HepG2 (cell line): ENCODE data around the gene ERF. TPM values are rescaled to one million over a fixed set of nuclear protein-coding genes. Genes with fewer than 3 reads are reported as not detected.

Experiments used
- CHCHD3 ChIP-seq: sonication (generic); formaldehyde crosslinking; IDR thresholded peaks from 2 replicates; pipeline ENCODE4 v1.8.0; 2022; ENCODE audit warnings: mild to moderate bottlenecking, missing genetic modification reagents, moderate library complexity
- JUND ChIP-seq: sonication (generic); formaldehyde crosslinking; IDR thresholded peaks from 2 replicates; pipeline ENCODE4 v1.8.0; 2022; ENCODE audit warnings: mild to moderate bottlenecking, missing genetic modification reagents
- KDM5A ChIP-seq: fragments of 200-600 bp; sonication (generic); IDR thresholded peaks from 2 replicates; pipeline ENCODE4 v1.7.0; 2018; ENCODE audit warnings: antibody characterized with exemption, mild to moderate bottlenecking, low read length, borderline replicate concordance
- MIER3 ChIP-seq: IDR thresholded peaks from 2 replicates; pipeline ENCODE4 v1.6.1; 2016; ENCODE audit warnings: missing compliant biosample characterization, borderline replicate concordance
- PAWR ChIP-seq: sonication (generic); formaldehyde crosslinking; IDR thresholded peaks from 2 replicates; pipeline ENCODE4 v1.4.0; 2020; ENCODE audit warnings: missing genetic modification reagents, mild to moderate bottlenecking, borderline replicate concordance
- PTBP1 ChIP-seq: fragments of 200-400 bp; formaldehyde crosslinking; IDR thresholded peaks from 2 replicates; pipeline ENCODE4 v1.6.1; 2018; ENCODE audit warnings: low read length, low read depth; ENCODE audit not compliant: poor library complexity, severe bottlenecking
- RELA ChIP-seq: sonication (generic); formaldehyde crosslinking; IDR thresholded peaks from 2 replicates; pipeline ENCODE4 v1.4.0; 2020; ENCODE audit warnings: missing genetic modification reagents
- SRSF1 ChIP-seq: fragments of 200-400 bp; formaldehyde crosslinking; optimal IDR thresholded peaks from 2 replicates; pipeline ENCODE3; 2017; ENCODE audit warnings: mild to moderate bottlenecking, low read depth, low read length, moderate library complexity
- ZNF34 ChIP-seq: sonication (generic); formaldehyde crosslinking; IDR thresholded peaks from 2 replicates; pipeline ENCODE4 v1.4.0; 2020; ENCODE audit warnings: mild to moderate bottlenecking, missing genetic modification reagents, borderline replicate concordance
- ZNF589 ChIP-seq: sonication (generic); formaldehyde crosslinking; conservative IDR thresholded peaks from 2 replicates; pipeline ENCODE4 v1.8.0; 2022; ENCODE audit warnings: mild to moderate bottlenecking, moderate library complexity, missing genetic modification reagents
- ZNF672 ChIP-seq: sonication (generic); formaldehyde crosslinking; IDR thresholded peaks from 2 replicates; pipeline ENCODE4 v1.8.1; 2022; ENCODE audit warnings: missing genetic modification reagents
- ZNF713 ChIP-seq: sonication (generic); formaldehyde crosslinking; IDR thresholded peaks from 2 replicates; pipeline ENCODE4 v1.4.0; 2020; ENCODE audit warnings: mild to moderate bottlenecking, missing genetic modification reagents
- polyA plus RNA-seq, 8 experiments: library from polyadenylated mRNA; depleted of rRNA in 3 of 8; stranded (reverse) in 7 of 8; unstranded in 1 of 8; fragments of >200 nt; fragmentation: Illumina TruSeq in 4 of 8; extraction: Trizol in 4 of 8; gene quantifications; 2 replicates each; pipeline versions ENCODE4 v1.2.1 to v1.2.3, GENCODE V29; 2011 to 2016; ENCODE audit warnings: low read depth in 4 of 8, missing spikeins in 1 of 8, mixed read lengths in 1 of 8; ENCODE audit not compliant: insufficient read depth in 1 of 8
- total RNA-seq, 5 experiments: library from RNA; depleted of rRNA; stranded (reverse); fragments of >200 nt; fragmentation: Illumina TruSeq; extraction: Trizol; gene quantifications; 2 replicates each; pipeline ENCODE4 v1.2.3, GENCODE V29; 2016; ENCODE audit warnings: low read depth in 1 of 5
- TF ChIP-seq, protein P1 (sequence below): sonication (generic); formaldehyde crosslinking; IDR thresholded peaks from 2 replicates; pipeline ENCODE4 v1.4.0; 2020; ENCODE audit warnings: missing genetic modification reagents, borderline replicate concordance
- TF ChIP-seq, protein P2 (sequence below): sonication (generic); formaldehyde crosslinking; IDR thresholded peaks from 2 replicates; pipeline ENCODE4 v1.4.0; 2020; ENCODE audit warnings: mild to moderate bottlenecking, missing genetic modification reagents
- TF ChIP-seq, protein P3 (sequence below): sonication (generic); formaldehyde crosslinking; IDR thresholded peaks from 2 replicates; pipeline ENCODE4 v1.9.0; 2021; ENCODE audit warnings: missing genetic modification reagents, borderline replicate concordance
- TF ChIP-seq, protein P4 (sequence below): sonication (generic); formaldehyde crosslinking; IDR thresholded peaks from 2 replicates; pipeline ENCODE4 v1.4.0; 2020; ENCODE audit warnings: missing genetic modification reagents, borderline replicate concordance

The ERF gene
- total and polyA plus RNA-seq, 2 of the 13 experiments (the other 11 are each of a cell fraction or from before 2014, with no cell fraction given), result 67.1 to 69.9 TPM

DNA sequence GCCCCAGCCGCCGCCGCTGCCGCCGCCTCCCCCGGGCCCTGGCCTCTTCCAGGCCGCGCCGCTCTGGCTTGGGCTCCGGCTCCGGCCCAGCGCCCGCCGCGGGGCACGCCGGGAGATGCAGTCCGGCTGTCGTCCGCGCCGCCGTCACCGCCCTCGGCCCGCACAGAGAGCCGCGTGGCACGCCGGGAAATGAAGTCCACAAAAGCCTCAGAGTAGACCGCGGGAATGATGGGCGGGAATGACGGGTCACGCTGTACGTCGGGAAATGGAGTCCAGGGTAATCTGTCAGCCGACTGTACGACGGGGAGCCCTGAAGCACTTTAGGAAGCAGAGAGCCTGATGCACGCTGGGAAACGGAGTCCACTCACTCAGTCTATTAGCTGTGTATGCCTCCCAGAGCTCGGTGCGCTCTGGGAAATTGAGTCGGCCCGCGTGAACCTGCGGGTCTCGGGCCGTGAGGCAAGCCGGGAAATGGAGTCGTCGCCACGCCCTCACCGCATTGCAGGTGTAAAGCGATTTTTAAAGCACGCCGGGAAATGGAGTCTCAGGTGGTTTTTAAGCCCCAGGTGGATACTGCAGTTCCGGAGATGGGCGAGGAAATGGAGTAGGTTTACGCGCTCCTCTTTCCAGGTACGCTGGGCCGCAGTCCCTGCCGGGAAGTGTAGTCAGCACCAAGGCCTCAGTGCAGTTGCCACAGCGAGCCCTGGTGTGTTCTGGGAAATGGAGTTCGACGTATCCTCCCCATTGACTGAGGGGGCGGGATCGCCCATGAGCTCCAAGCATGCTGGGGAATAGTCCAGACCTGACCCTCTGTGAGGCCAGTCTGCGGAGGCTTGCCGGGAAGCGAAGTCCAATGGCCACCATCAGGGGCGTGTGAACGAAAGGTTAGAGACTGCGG lies 12.2 kb downstream of the ERF start, which contains the start of gene GSK3A (continued):
- TF ChIP-seq, protein P1, sequence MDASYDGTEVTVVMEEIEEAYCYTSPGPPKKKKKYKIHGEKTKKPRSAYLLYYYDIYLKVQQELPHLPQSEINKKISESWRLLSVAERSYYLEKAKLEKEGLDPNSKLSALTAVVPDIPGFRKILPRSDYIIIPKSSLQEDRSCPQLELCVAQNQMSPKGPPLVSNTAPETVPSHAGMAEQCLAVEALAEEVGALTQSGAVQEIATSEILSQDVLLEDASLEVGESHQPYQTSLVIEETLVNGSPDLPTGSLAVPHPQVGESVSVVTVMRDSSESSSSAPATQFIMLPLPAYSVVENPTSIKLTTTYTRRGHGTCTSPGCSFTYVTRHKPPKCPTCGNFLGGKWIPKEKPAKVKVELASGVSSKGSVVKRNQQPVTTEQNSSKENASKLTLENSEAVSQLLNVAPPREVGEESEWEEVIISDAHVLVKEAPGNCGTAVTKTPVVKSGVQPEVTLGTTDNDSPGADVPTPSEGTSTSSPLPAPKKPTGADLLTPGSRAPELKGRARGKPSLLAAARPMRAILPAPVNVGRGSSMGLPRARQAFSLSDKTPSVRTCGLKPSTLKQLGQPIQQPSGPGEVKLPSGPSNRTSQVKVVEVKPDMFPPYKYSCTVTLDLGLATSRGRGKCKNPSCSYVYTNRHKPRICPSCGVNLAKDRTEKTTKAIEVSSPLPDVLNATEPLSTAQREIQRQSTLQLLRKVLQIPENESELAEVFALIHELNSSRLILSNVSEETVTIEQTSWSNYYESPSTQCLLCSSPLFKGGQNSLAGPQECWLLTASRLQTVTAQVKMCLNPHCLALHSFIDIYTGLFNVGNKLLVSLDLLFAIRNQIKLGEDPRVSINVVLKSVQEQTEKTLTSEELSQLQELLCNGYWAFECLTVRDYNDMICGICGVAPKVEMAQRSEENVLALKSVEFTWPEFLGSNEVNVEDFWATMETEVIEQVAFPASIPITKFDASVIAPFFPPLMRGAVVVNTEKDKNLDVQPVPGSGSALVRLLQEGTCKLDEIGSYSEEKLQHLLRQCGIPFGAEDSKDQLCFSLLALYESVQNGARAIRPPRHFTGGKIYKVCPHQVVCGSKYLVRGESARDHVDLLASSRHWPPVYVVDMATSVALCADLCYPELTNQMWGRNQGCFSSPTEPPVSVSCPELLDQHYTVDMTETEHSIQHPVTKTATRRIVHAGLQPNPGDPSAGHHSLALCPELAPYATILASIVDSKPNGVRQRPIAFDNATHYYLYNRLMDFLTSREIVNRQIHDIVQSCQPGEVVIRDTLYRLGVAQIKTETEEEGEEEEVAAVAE (CRISPR knock-in tag), result peak; percentile 18; the same call in 1 of the 2 replicates
- TF ChIP-seq PAWR (CRISPR knock-in tag) (no peak), ZNF34 (CRISPR knock-in tag) (no peak), ZNF713 (CRISPR knock-in tag) (no peak), RELA (no peak), MIER3 (CRISPR knock-in tag) (peak; percentile 14), ZNF672 (no peak), CHCHD3 (CRISPR knock-in tag) (no peak), PTBP1 (no peak), ZNF589 (CRISPR knock-in tag) (no peak), JUND (CRISPR knock-in tag) (peak; percentile 58; the same call in 1 of the 2 replicates), SRSF1 (peak; percentile 5), KDM5A (no peak; the same call in 1 of the 2 replicates)
- TF ChIP-seq, protein P2, sequence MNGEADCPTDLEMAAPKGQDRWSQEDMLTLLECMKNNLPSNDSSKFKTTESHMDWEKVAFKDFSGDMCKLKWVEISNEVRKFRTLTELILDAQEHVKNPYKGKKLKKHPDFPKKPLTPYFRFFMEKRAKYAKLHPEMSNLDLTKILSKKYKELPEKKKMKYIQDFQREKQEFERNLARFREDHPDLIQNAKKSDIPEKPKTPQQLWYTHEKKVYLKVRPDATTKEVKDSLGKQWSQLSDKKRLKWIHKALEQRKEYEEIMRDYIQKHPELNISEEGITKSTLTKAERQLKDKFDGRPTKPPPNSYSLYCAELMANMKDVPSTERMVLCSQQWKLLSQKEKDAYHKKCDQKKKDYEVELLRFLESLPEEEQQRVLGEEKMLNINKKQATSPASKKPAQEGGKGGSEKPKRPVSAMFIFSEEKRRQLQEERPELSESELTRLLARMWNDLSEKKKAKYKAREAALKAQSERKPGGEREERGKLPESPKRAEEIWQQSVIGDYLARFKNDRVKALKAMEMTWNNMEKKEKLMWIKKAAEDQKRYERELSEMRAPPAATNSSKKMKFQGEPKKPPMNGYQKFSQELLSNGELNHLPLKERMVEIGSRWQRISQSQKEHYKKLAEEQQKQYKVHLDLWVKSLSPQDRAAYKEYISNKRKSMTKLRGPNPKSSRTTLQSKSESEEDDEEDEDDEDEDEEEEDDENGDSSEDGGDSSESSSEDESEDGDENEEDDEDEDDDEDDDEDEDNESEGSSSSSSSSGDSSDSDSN, result peak; percentile 52
- TF ChIP-seq, protein P3, sequence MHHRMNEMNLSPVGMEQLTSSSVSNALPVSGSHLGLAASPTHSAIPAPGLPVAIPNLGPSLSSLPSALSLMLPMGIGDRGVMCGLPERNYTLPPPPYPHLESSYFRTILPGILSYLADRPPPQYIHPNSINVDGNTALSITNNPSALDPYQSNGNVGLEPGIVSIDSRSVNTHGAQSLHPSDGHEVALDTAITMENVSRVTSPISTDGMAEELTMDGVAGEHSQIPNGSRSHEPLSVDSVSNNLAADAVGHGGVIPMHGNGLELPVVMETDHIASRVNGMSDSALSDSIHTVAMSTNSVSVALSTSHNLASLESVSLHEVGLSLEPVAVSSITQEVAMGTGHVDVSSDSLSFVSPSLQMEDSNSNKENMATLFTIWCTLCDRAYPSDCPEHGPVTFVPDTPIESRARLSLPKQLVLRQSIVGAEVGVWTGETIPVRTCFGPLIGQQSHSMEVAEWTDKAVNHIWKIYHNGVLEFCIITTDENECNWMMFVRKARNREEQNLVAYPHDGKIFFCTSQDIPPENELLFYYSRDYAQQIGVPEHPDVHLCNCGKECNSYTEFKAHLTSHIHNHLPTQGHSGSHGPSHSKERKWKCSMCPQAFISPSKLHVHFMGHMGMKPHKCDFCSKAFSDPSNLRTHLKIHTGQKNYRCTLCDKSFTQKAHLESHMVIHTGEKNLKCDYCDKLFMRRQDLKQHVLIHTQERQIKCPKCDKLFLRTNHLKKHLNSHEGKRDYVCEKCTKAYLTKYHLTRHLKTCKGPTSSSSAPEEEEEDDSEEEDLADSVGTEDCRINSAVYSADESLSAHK (CRISPR knock-in tag), result no peak
- TF ChIP-seq, protein P4, sequence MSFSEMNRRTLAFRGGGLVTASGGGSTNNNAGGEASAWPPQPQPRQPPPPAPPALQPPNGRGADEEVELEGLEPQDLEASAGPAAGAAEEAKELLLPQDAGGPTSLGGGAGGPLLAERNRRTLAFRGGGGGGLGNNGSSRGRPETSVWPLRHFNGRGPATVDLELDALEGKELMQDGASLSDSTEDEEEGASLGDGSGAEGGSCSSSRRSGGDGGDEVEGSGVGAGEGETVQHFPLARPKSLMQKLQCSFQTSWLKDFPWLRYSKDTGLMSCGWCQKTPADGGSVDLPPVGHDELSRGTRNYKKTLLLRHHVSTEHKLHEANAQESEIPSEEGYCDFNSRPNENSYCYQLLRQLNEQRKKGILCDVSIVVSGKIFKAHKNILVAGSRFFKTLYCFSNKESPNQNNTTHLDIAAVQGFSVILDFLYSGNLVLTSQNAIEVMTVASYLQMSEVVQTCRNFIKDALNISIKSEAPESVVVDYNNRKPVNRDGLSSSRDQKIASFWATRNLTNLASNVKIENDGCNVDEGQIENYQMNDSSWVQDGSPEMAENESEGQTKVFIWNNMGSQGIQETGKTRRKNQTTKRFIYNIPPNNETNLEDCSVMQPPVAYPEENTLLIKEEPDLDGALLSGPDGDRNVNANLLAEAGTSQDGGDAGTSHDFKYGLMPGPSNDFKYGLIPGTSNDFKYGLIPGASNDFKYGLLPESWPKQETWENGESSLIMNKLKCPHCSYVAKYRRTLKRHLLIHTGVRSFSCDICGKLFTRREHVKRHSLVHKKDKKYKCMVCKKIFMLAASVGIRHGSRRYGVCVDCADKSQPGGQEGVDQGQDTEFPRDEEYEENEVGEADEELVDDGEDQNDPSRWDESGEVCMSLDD (CRISPR knock-in tag), result no peak
